GM18526 (cell line): ENCODE data around the gene ELL2.

Experiments
- POLR2A ChIP-seq: IDR thresholded peaks from 3 replicates; pipeline ENCODE4 v1.6.1; 2011; ENCODE audit not compliant: insufficient read length; ENCODE audit errors: extremely low read depth

The ELL2 gene

GRCh38 chr5:95963650-95964410 is 2.2 kb upstream of the ELL2 start:
- TF ChIP-seq POLR2A, result no peak

GRCh38 chr5:95962785-95963184 is 1.1 kb upstream of the ELL2 start:
- no peak for TF ChIP-seq POLR2A

GRCh38 chr5:95962475-95962773 is 773 bp upstream of the ELL2 start:
- no peak for TF ChIP-seq POLR2A

GRCh38 chr5:95960667-95961616 is 709 bp downstream of the ELL2 start:
- no peak for TF ChIP-seq POLR2A

GRCh38 chr5:95959888-95960666 is 1.6 kb downstream of the ELL2 start:
- TF ChIP-seq POLR2A, result no peak

- TF ChIP-seq POLR2A, result no peak
Measured at GRCh38 chr5:95959051-95959887, 2.4 kb downstream of the ELL2 start.

GRCh38 chr5:95958310-95959014 is 3.2 kb downstream of the ELL2 start:
- TF ChIP-seq POLR2A, result no peak

- TF ChIP-seq POLR2A, result no peak
Measured at GRCh38 chr5:95957561-95958203, 4.0 kb downstream of the ELL2 start.

- TF ChIP-seq POLR2A, result no peak
Measured at GRCh38 chr5:95956900-95957293, 4.8 kb downstream of the ELL2 start.

GRCh38 chr5:95956021-95956899 is 5.4 kb downstream of the ELL2 start:
- TF ChIP-seq POLR2A, result no peak

GRCh38 chr5:95954716-95955115 is 6.9 kb downstream of the ELL2 start:
- no peak for TF ChIP-seq POLR2A

GRCh38 chr5:95953021-95953702 is 8.5 kb downstream of the ELL2 start:
- TF ChIP-seq POLR2A, result no peak
